SK-N-SH (cell line): ENCODE measurements around the gene THBS1. TPM values are rescaled to one million over a fixed set of nuclear protein-coding genes. Genes with fewer than 3 reads are reported as not detected.

ENCODE experiments used
- CTCF ChIA-PET: fragments of 300-600, 350-600 bp; formaldehyde crosslinking; extraction: SDS; loops from one replicate; lab custom pipeline; 2021; lab: Yijun Ruan, JAX
- POLR2A ChIA-PET: fragments of 350-600 bp; sonication (Branson Sonifier 250); formaldehyde crosslinking; extraction: SDS; loops from one replicate; lab custom pipeline; 2020; ENCODE audit warnings: antibody characterized with exemption, inconsistent platforms; lab: Yijun Ruan, JAX
- DNase-seq: peaks from one replicate; pipeline ENCODE4 v3.0.0; 2012
- H2AFZ ChIP-seq: fragments of 200-600 bp; sonication (generic); 2 replicates; pipeline ENCODE4 v1.8.1; 2016; ENCODE audit warnings: antibody characterized with exemption, mild to moderate bottlenecking, low read depth
- H3F3A ChIP-seq: fragments of 200-600 bp; sonication (generic); replicated peaks from 2 replicates; pipeline ENCODE3; 2016; ENCODE audit warnings: antibody characterized with exemption, mild to moderate bottlenecking; ENCODE audit not compliant: insufficient read depth
- H3K27ac ChIP-seq, 2 experiments: fragments of 200-500 bp in 1 of 2; fragments of 200-600 bp in 1 of 2; sonication (Bioruptor generic) in 1 of 2; sonication (generic), shearing (Covaris generic) in 1 of 2; 2 replicates each; pipeline versions ENCODE4 v1.5.1 to v1.6.1; 2014 to 2016; ENCODE audit warnings: low read depth in 2 of 2, inconsistent platforms in 1 of 2, low read length in 1 of 2, mild to moderate bottlenecking in 1 of 2, mixed read lengths in 1 of 2
- H3K27me3 ChIP-seq: fragments of 200-600 bp; sonication (generic), shearing (Covaris generic); 2 replicates; pipeline ENCODE4 v1.6.1; 2016; ENCODE audit warnings: mixed run types; ENCODE audit not compliant: insufficient read depth
- H3K36me3 ChIP-seq, 2 experiments: fragments of 200-500 bp in 1 of 2; fragments of 200-600 bp in 1 of 2; sonication (Bioruptor generic) in 1 of 2; sonication (generic) in 1 of 2; replicated peaks in 1 of 2; 2 replicates each; pipeline versions ENCODE3 to v1.5.1; 2014 to 2016; ENCODE audit warnings: low read length in 1 of 2, mild to moderate bottlenecking in 1 of 2; ENCODE audit not compliant: insufficient read depth in 2 of 2, control insufficient read depth in 1 of 2
- H3K4me1 ChIP-seq, 2 experiments: fragments of 200-500 bp in 1 of 2; fragments of 200-600 bp in 1 of 2; sonication (Bioruptor generic) in 1 of 2; sonication (generic), shearing (Covaris generic) in 1 of 2; 2 replicates each; pipeline versions ENCODE4 v1.5.1 to v1.6.1; 2014 to 2016; ENCODE audit warnings: low read depth in 1 of 2, low read length in 1 of 2, mixed run types in 1 of 2; ENCODE audit not compliant: insufficient read depth in 2 of 2, control insufficient read depth in 1 of 2
- H3K4me2 ChIP-seq: fragments of 200-600 bp; sonication (generic), shearing (Covaris generic); 2 replicates; pipeline ENCODE4 v1.6.1; 2017; ENCODE audit warnings: mixed run types
- H3K4me3 ChIP-seq, 2 experiments: fragments of 200-500 bp in 1 of 2; fragments of 200-600 bp in 1 of 2; sonication (Bioruptor generic) in 1 of 2; sonication (generic), shearing (Covaris generic) in 1 of 2; 2 replicates each; pipeline versions ENCODE4 v1.5.1 to v1.8.1; 2014 to 2016; ENCODE audit warnings: low read depth in 2 of 2, inconsistent platforms in 1 of 2, low read length in 1 of 2, mild to moderate bottlenecking in 1 of 2, mixed read lengths in 1 of 2, moderate library complexity in 1 of 2
- H3K79me2 ChIP-seq: fragments of 200-600 bp; sonication (generic); 2 replicates; pipeline ENCODE4 v1.8.1; 2017; ENCODE audit warnings: mild to moderate bottlenecking; ENCODE audit not compliant: insufficient read depth
- H3K9ac ChIP-seq: fragments of 200-600 bp; sonication (generic); 2 replicates; pipeline ENCODE4 v1.6.1; 2017; ENCODE audit warnings: mixed run types
- H3K9me2 ChIP-seq: fragments of 200-600 bp; sonication (generic); 2 replicates; pipeline ENCODE4 v1.6.1; 2017; ENCODE audit warnings: mixed run types
- H3K9me3 ChIP-seq: fragments of 200-600 bp; sonication (generic); 2 replicates; pipeline ENCODE4 v1.6.1; 2017; ENCODE audit warnings: mixed run types, mild to moderate bottlenecking, moderate library complexity
- H4K20me1 ChIP-seq: fragments of 200-600 bp; sonication (generic); 2 replicates; pipeline ENCODE4 v1.6.1; 2017; ENCODE audit warnings: mild to moderate bottlenecking, mixed run types; ENCODE audit not compliant: insufficient read depth
- CHD2 ChIP-seq: fragments of 150-350 bp; IDR thresholded peaks from 2 replicates; pipeline ENCODE4 v1.6.1; 2018; ENCODE audit warnings: low read length; ENCODE audit not compliant: partially characterized antibody
- EZH2phosphoT487 ChIP-seq: fragments of 200-600 bp; sonication (generic); IDR thresholded peaks from 2 replicates; pipeline ENCODE4 v1.6.1; 2017; ENCODE audit warnings: low read depth, mixed run types, mild to moderate bottlenecking, antibody characterized with exemption, moderate library complexity, borderline replicate concordance
- FOSL2 ChIP-seq: IDR thresholded peaks from 2 replicates; pipeline ENCODE4 v1.4.0; 2012; ENCODE audit warnings: low read depth, mild to moderate bottlenecking, moderate library complexity, borderline replicate concordance
- FOXM1 ChIP-seq: IDR thresholded peaks from 2 replicates; pipeline ENCODE4 v1.4.0; 2012; ENCODE audit warnings: low read depth, mild to moderate bottlenecking
- GATA2 ChIP-seq: sonication (generic); formaldehyde crosslinking; IDR thresholded peaks from 2 replicates; pipeline ENCODE4 v1.5.0; 2020; ENCODE audit warnings: mild to moderate bottlenecking, missing genetic modification reagents
- IRF3 ChIP-seq: fragments of 150-350 bp; IDR thresholded peaks from 2 replicates; pipeline ENCODE4 v1.6.1; 2016; ENCODE audit warnings: mild to moderate bottlenecking, low read depth, low read length
- MAX ChIP-seq: IDR thresholded peaks from 2 replicates; pipeline ENCODE4 v1.4.0; 2012; ENCODE audit warnings: low read depth
- MEF2A ChIP-seq: IDR thresholded peaks from 2 replicates; pipeline ENCODE4 v1.4.0; 2012; ENCODE audit warnings: low read depth, borderline replicate concordance
- NFIC ChIP-seq: IDR thresholded peaks from 2 replicates; pipeline ENCODE4 v1.4.0; 2012; ENCODE audit warnings: borderline replicate concordance
- RCOR1 ChIP-seq: fragments of 150-350 bp; IDR thresholded peaks from 2 replicates; pipeline ENCODE4 v1.6.1; 2017; ENCODE audit warnings: antibody characterized with exemption, low read length
- RXRA ChIP-seq: IDR thresholded peaks from 2 replicates; pipeline ENCODE4 v1.4.0; 2012; ENCODE audit warnings: low read depth, mild to moderate bottlenecking, borderline replicate concordance
- TAF1 ChIP-seq: IDR thresholded peaks from 2 replicates; pipeline ENCODE4 v1.6.1; 2012; ENCODE audit warnings: low read depth, mild to moderate bottlenecking, low read length, moderate library complexity, borderline replicate concordance
- TCF12 ChIP-seq: IDR thresholded peaks from 2 replicates; pipeline ENCODE4 v1.4.0; 2012
- USF2 ChIP-seq: fragments of 150-350 bp; IDR thresholded peaks from 2 replicates; pipeline ENCODE4 v1.6.1; 2017; ENCODE audit warnings: antibody characterized with exemption, low read length, low read depth, borderline replicate concordance
- ZBTB33 ChIP-seq: IDR thresholded peaks from 2 replicates; pipeline ENCODE4 v1.4.0; 2012; ENCODE audit warnings: low read depth, borderline replicate concordance
- WGBS: methylation state at CpG from one replicate; pipeline ENCODE4 v1.1.6; 2017; ENCODE audit warnings: low lambda C conversion rate; 5-methylcytosine and 5-hydroxymethylcytosine counted together
- polyA plus RNA-seq, 3 experiments: library from polyadenylated mRNA; depleted of rRNA; stranded (reverse); fragments of >200 nt; gene quantifications; 2 replicates each; pipeline ENCODE4 v1.2.3, GENCODE V29; 2012
- TF ChIP-seq, protein P1 (sequence below): IDR thresholded peaks from 2 replicates; pipeline ENCODE4 v1.4.0; 2012; ENCODE audit warnings: low read depth, borderline replicate concordance
- TF ChIP-seq, protein P2 (sequence below): fragments of 200-600 bp; sonication (generic); IDR thresholded peaks from 2 replicates; pipeline ENCODE4 v1.6.1; 2017; ENCODE audit warnings: antibody characterized with exemption, mild to moderate bottlenecking, moderate library complexity

THBS1 gene
- polyA plus RNA-seq, 1 of the 3 experiments (the other 2 are of a cell fraction) = 117 TPM

DNA sequence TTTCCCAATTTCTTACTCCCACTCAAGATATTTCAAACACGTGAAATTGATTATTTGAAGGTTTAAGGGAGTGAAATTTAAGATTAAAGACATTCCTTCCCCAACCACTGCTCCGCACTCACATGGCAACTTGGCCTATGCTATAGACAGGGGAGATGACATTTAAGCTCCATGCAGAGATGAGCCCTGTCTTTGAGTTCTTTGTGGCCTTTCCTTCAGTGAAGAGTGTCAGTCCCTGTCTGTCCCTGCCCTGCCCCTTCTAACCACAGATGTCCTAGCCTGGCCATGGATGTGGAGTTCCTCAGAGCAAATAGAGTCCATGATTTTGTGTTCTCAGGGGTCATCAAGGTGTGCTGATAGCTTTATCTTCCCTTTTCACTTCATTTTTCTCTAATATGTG lies 29.4 kb upstream of the THBS1 start:
- 0 out of 2 replicates have a peak, but pooled peaks cover 1% of the 10 kb centered on the region for H3K9me3 ChIP-seq
- H3K27ac ChIP-seq = no peak overlapping the region
- no peak for DNase-seq
- CTCF ChIA-PET = no interaction called here
- H3K36me3 ChIP-seq = no peaks in the 10 kb centered on the region
- H3K79me2 ChIP-seq = no peaks in the 10 kb centered on the region
- no peaks in the 10 kb centered on the region; a peak in 1 of 4 replicates for H3K4me1 ChIP-seq
- H3K9me2 ChIP-seq = no peaks in the 10 kb centered on the region
- no peaks in the 10 kb centered on the region for H4K20me1 ChIP-seq
- H3F3A ChIP-seq = no peaks in the 10 kb centered on the region
- H2AFZ ChIP-seq = no peak overlapping the region
- 48% methylated on average over 2 of the region's 2 CpGs for WGBS
- POLR2A ChIA-PET = no interaction called here
- H3K27me3 ChIP-seq = no peaks in the 10 kb centered on the region
- H3K4me2 ChIP-seq = no peak overlapping the region
- no peak overlapping the region for H3K9ac ChIP-seq
- no peak for TF ChIP-seq ZBTB33
- TF ChIP-seq IRF3 = no peak
- TF ChIP-seq GATA2 (CRISPR knock-in tag) = no peak
- no peak for TF ChIP-seq EZH2phosphoT487
- no peak for TF ChIP-seq FOSL2
- TF ChIP-seq USF2 = no peak
- TF ChIP-seq MAX = no peak
- no peak for TF ChIP-seq FOXM1
- TF ChIP-seq TAF1 = no peak
- TF ChIP-seq, protein P1, sequence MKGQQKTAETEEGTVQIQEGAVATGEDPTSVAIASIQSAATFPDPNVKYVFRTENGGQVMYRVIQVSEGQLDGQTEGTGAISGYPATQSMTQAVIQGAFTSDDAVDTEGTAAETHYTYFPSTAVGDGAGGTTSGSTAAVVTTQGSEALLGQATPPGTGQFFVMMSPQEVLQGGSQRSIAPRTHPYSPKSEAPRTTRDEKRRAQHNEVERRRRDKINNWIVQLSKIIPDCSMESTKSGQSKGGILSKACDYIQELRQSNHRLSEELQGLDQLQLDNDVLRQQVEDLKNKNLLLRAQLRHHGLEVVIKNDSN = no peak
- no peak for TF ChIP-seq NFIC
- TF ChIP-seq MEF2A = no peak
- TF ChIP-seq TCF12 = no peak
- no peak for TF ChIP-seq RCOR1
- TF ChIP-seq RXRA = no peak
- TF ChIP-seq, protein P2, sequence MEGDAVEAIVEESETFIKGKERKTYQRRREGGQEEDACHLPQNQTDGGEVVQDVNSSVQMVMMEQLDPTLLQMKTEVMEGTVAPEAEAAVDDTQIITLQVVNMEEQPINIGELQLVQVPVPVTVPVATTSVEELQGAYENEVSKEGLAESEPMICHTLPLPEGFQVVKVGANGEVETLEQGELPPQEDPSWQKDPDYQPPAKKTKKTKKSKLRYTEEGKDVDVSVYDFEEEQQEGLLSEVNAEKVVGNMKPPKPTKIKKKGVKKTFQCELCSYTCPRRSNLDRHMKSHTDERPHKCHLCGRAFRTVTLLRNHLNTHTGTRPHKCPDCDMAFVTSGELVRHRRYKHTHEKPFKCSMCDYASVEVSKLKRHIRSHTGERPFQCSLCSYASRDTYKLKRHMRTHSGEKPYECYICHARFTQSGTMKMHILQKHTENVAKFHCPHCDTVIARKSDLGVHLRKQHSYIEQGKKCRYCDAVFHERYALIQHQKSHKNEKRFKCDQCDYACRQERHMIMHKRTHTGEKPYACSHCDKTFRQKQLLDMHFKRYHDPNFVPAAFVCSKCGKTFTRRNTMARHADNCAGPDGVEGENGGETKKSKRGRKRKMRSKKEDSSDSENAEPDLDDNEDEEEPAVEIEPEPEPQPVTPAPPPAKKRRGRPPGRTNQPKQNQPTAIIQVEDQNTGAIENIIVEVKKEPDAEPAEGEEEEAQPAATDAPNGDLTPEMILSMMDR = no peak
- no peak for TF ChIP-seq CHD2
- H3K4me3 ChIP-seq = no peak overlapping the region
